Stimulated activated memory B cell treated with anti-CD40 and anti-IgM and Interleukin-4, amounts not matched to agents 10 μg/mL and 1 μg/mL and 100 μg/mL, for 72 hours (primary cell): ENCODE data around the gene HLA-A.

Experiments
- ATAC-seq: fragments of 150-1000 bp; cut with Tn5 transposase; 2 replicates; pipeline ENCODE4 v1.10.0; 2021
- H3K27ac Mint-ChIP-seq: one replicate; pipeline ENCODE4 v1.8.0; 2022; ENCODE audit warnings: mild to moderate bottlenecking, mixed read lengths
- H3K27me3 Mint-ChIP-seq: one replicate; pipeline ENCODE4 v1.8.0; 2022; ENCODE audit warnings: mixed read lengths
- H3K36me3 Mint-ChIP-seq: one replicate; pipeline ENCODE4 v1.8.0; 2022; ENCODE audit warnings: mixed read lengths
- H3K4me1 Mint-ChIP-seq: one replicate; pipeline ENCODE4 v1.8.0; 2022; ENCODE audit warnings: mixed read lengths
- H3K4me3 Mint-ChIP-seq: one replicate; pipeline ENCODE4 v1.8.0; 2022; ENCODE audit warnings: mild to moderate bottlenecking, moderate library complexity, mixed read lengths
- H3K9me3 Mint-ChIP-seq: one replicate; pipeline ENCODE4 v1.8.0; 2022; ENCODE audit warnings: mixed read lengths

Gene HLA-A

GRCh38 chr6:29942275-29943052 is at the start of gene HLA-A:
Gene HLA-A, plus strand, starts transcription at chr6:29942532. Its CDS starts 22 bp downstream, at chr6:29942554.
- H3K9me3 Mint-ChIP-seq, result no peaks in the 10 kb centered on the region
- H3K4me1 Mint-ChIP-seq, result peaks cover 52% of the 10 kb centered on the region
- peaks cover 53% of the 10 kb centered on the region for H3K36me3 Mint-ChIP-seq

GRCh38 chr6:29892696-29893095 is 49.6 kb upstream of the HLA-A start:
- no peak for ATAC-seq
- Mint-ChIP-seq H3K27ac (no peak overlapping the region), H3K4me3 (no peak overlapping the region), H3K4me1 (peaks cover 28% of the 10 kb centered on the region), H3K9me3 (no peaks in the 10 kb centered on the region), H3K27me3 (no peaks in the 10 kb centered on the region), H3K36me3 (peaks cover 52% of the 10 kb centered on the region)

More at GRCh38 chr6:29942275-29943052, at the start of gene HLA-A:
- peak within 1 kb of the TSS; percentile 94 for H3K4me3 Mint-ChIP-seq
- peak; percentile 97 for ATAC-seq
- peak within 1 kb of the TSS; percentile 100 for H3K27ac Mint-ChIP-seq
- no peaks in the 10 kb centered on the region for H3K27me3 Mint-ChIP-seq

GRCh38 chr6:29899281-29899680 is 43.1 kb upstream of the HLA-A start:
- ATAC-seq, result no peak
- no peaks in the 10 kb centered on the region for H3K4me1 Mint-ChIP-seq
- H3K27me3 Mint-ChIP-seq, result no peaks in the 10 kb centered on the region
- peaks cover 15% of the 10 kb centered on the region for H3K36me3 Mint-ChIP-seq
- H3K27ac Mint-ChIP-seq, result no peak overlapping the region
- H3K9me3 Mint-ChIP-seq, result peaks cover 6% of the 10 kb centered on the region
- no peak overlapping the region for H3K4me3 Mint-ChIP-seq

- H3K27me3 Mint-ChIP-seq, result no peaks in the 10 kb centered on the region
- no peaks in the 10 kb centered on the region for H3K4me1 Mint-ChIP-seq
- H3K4me3 Mint-ChIP-seq, result no peak overlapping the region
- H3K9me3 Mint-ChIP-seq, result no peaks in the 10 kb centered on the region
- no peak overlapping the region for H3K27ac Mint-ChIP-seq
- no peaks in the 10 kb centered on the region for H3K36me3 Mint-ChIP-seq
- no peak for ATAC-seq
Measured at GRCh38 chr6:29905286-29905685, 37.0 kb upstream of the HLA-A start.

GRCh38 chr6:29907637-29908340 is 34.5 kb upstream of the HLA-A start:
- peaks cover 9% of the 10 kb centered on the region for H3K36me3 Mint-ChIP-seq
- H3K4me1 Mint-ChIP-seq, result no peaks in the 10 kb centered on the region
- H3K4me3 Mint-ChIP-seq, result no peak overlapping the region
- ATAC-seq, result no peak
- H3K9me3 Mint-ChIP-seq, result no peaks in the 10 kb centered on the region
- H3K27me3 Mint-ChIP-seq, result peaks cover 25% of the 10 kb centered on the region
- no peak overlapping the region for H3K27ac Mint-ChIP-seq

GRCh38 chr6:29908341-29908662 is 34.0 kb upstream of the HLA-A start:
- Mint-ChIP-seq H3K36me3 (peaks cover 9% of the 10 kb centered on the region), H3K27ac (no peak overlapping the region), H3K4me1 (no peaks in the 10 kb centered on the region), H3K9me3 (no peaks in the 10 kb centered on the region), H3K27me3 (peaks cover 30% of the 10 kb centered on the region), H3K4me3 (no peak overlapping the region)
- ATAC-seq, result no peak

- H3K9me3 Mint-ChIP-seq, result no peaks in the 10 kb centered on the region
- ATAC-seq, result no peak
- H3K27ac Mint-ChIP-seq, result no peak overlapping the region
- H3K4me3 Mint-ChIP-seq, result no peak overlapping the region
- no peaks in the 10 kb centered on the region for H3K4me1 Mint-ChIP-seq
- peaks cover 9% of the 10 kb centered on the region for H3K36me3 Mint-ChIP-seq
- peaks cover 34% of the 10 kb centered on the region for H3K27me3 Mint-ChIP-seq
Measured at GRCh38 chr6:29908710-29909109, 33.6 kb upstream of the HLA-A start.

GRCh38 chr6:29909985-29910384 is 32.3 kb upstream of the HLA-A start:
- Mint-ChIP-seq H3K27me3 (peaks cover 41% of the 10 kb centered on the region), H3K36me3 (peaks cover 9% of the 10 kb centered on the region), H3K4me1 (no peaks in the 10 kb centered on the region), H3K27ac (no peak overlapping the region), H3K4me3 (no peak overlapping the region), H3K9me3 (no peaks in the 10 kb centered on the region)
- ATAC-seq, result no peak

GRCh38 chr6:29912840-29913239 is 29.5 kb upstream of the HLA-A start:
- no peak for ATAC-seq
- Mint-ChIP-seq H3K27me3 (peaks cover 41% of the 10 kb centered on the region), H3K36me3 (peaks cover 9% of the 10 kb centered on the region), H3K9me3 (no peaks in the 10 kb centered on the region), H3K4me1 (no peaks in the 10 kb centered on the region), H3K4me3 (no peak overlapping the region), H3K27ac (no peak overlapping the region)

GRCh38 chr6:29916741-29917140 is 25.6 kb upstream of the HLA-A start:
- Mint-ChIP-seq H3K9me3 (no peaks in the 10 kb centered on the region), H3K4me3 (no peak overlapping the region), H3K4me1 (no peaks in the 10 kb centered on the region), H3K27ac (no peak overlapping the region), H3K36me3 (peaks cover 9% of the 10 kb centered on the region), H3K27me3 (peaks cover 26% of the 10 kb centered on the region)
- ATAC-seq, result no peak

GRCh38 chr6:29917857-29918256 is 24.5 kb upstream of the HLA-A start:
- ATAC-seq, result no peak
- Mint-ChIP-seq H3K27ac (no peak overlapping the region), H3K27me3 (peaks cover 15% of the 10 kb centered on the region), H3K9me3 (no peaks in the 10 kb centered on the region), H3K36me3 (no peaks in the 10 kb centered on the region), H3K4me3 (no peak overlapping the region), H3K4me1 (no peaks in the 10 kb centered on the region)

- no peak for ATAC-seq
- Mint-ChIP-seq H3K27ac (no peak overlapping the region), H3K4me1 (peaks cover 3% of the 10 kb centered on the region), H3K9me3 (no peaks in the 10 kb centered on the region), H3K36me3 (no peaks in the 10 kb centered on the region), H3K27me3 (no peaks in the 10 kb centered on the region), H3K4me3 (no peak overlapping the region)
Measured at GRCh38 chr6:29919506-29920445, 22.6 kb upstream of the HLA-A start.

- H3K36me3 Mint-ChIP-seq, result peaks cover 3% of the 10 kb centered on the region
- H3K9me3 Mint-ChIP-seq, result no peaks in the 10 kb centered on the region
- peaks cover 38% of the 10 kb centered on the region for H3K4me1 Mint-ChIP-seq
- no peaks in the 10 kb centered on the region for H3K27me3 Mint-ChIP-seq
- no peak overlapping the region for H3K4me3 Mint-ChIP-seq
- ATAC-seq, result no peak
- no peak overlapping the region for H3K27ac Mint-ChIP-seq
Measured at GRCh38 chr6:29924287-29924686, 18.0 kb upstream of the HLA-A start.

GRCh38 chr6:29924731-29925130 is 17.6 kb upstream of the HLA-A start:
- H3K9me3 Mint-ChIP-seq, result no peaks in the 10 kb centered on the region
- peaks cover 7% of the 10 kb centered on the region for H3K36me3 Mint-ChIP-seq
- peaks cover 42% of the 10 kb centered on the region for H3K4me1 Mint-ChIP-seq
- no peak for ATAC-seq
- H3K27ac Mint-ChIP-seq, result no peak overlapping the region
- H3K27me3 Mint-ChIP-seq, result no peaks in the 10 kb centered on the region
- no peak overlapping the region for H3K4me3 Mint-ChIP-seq

- no peak for ATAC-seq
- Mint-ChIP-seq H3K27ac (peak overlapping the region; percentile 84), H3K36me3 (peaks cover 10% of the 10 kb centered on the region), H3K27me3 (no peaks in the 10 kb centered on the region), H3K9me3 (no peaks in the 10 kb centered on the region), H3K4me1 (peaks cover 45% of the 10 kb centered on the region), H3K4me3 (peak overlapping the region; percentile 82)
Measured at GRCh38 chr6:29925321-29925720, 17.0 kb upstream of the HLA-A start.
